Smooth muscle cell of the coronary artery (primary cell): ENCODE data around the gene TRIM23. TPM values are rescaled to one million over a fixed set of nuclear protein-coding genes. Genes with fewer than 3 reads are reported as not detected.

ENCODE experiments used
- total RNA-seq: library from RNA; depleted of rRNA; stranded (reverse); fragments of >200 nt; gene quantifications from 2 replicates; pipeline ENCODE4 v1.2.3, GENCODE V29; 2014; ENCODE audit warnings: low replicate concordance

TRIM23 gene
- 34.1 and 35.0 TPM in 2 replicates for total RNA-seq

DNA sequence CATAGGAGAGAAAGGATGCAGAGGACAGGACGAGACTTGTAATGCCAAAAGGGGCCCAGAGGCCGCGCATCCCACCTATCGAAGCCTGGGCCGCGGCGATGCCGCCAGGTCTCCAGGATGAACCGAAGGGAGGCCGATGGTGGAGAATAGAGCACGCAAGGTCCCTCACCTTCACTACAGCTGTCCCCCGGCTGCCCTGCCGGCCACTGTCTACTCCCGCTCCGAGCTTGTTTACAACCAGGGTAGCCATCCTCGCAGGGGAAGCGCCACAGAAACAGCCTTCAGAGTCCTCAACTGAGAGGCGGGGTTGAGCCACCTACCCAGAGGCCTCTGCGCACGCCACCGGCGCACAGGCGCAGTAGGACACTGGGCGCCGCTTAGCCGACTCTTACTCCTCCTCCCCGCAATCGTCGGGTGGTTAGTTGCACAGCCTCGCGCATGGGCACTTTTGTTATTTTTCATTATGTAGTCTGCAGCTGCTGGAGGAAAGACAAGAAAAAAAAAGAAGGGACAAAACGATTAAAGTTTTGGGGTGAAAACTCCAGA, at the start of gene TRIM23:
TRIM23 (minus strand) TSS at position 309 of the 546 bp plus-strand sequence; CDS start at position 250, 59 bp downstream.

DNA sequence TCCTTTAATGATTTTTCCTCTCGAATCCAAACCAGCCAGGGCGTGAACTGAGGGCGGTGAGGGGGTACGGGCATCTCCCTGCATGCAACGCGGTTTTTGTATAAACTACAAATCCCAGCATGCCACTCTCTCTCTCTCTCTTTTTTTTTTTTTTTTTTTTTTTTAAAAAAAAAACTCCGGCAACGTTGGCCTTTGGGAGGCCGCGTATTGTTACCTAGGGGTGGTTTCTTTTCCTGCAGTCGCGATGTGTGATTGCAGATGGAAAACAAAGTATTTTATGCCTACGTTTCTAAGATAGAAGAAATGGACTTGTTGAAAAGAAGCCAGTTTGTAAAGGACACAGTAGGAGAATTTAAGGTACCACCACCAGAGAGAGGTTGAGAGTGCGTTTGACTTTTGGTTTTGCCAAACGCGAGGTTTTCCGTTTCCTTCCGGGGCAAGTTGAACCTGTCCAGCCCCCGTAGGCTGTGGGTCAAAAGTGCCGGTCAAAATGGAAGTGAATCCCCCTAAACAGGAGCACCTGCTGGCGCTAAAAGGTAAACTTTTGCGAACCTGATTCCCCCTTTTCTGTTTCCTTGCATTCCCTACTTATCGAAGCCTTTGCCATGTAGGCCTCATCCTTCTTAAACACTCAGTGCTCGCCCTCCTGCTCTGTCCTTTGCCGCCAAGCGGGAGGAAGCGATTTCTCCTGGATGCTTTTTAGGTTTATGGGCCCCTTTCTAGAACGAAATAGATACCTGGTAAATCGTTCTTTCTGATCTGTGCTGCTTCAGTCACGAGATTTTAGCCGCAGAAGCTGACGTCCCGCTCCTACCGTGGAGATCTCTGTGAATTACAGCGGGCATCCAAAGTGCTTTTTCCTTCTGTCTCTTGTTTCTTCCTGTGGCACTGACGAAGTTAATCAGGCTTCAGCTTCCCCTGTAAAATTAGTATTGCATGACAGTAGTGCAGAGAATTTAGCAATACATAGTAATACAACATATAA, 730 bp upstream of the TRIM23 start, which contains the start of the genes SHLD3 and TRAPPC13:
SHLD3 (plus strand) TSS at position 457 of the 985 bp plus-strand sequence. CDS start 4,561 bp downstream, outside the sequence.
TRAPPC13 (plus strand) TSS at position 457 of the 985 bp plus-strand sequence; CDS start at position 491, 34 bp downstream.

DNA sequence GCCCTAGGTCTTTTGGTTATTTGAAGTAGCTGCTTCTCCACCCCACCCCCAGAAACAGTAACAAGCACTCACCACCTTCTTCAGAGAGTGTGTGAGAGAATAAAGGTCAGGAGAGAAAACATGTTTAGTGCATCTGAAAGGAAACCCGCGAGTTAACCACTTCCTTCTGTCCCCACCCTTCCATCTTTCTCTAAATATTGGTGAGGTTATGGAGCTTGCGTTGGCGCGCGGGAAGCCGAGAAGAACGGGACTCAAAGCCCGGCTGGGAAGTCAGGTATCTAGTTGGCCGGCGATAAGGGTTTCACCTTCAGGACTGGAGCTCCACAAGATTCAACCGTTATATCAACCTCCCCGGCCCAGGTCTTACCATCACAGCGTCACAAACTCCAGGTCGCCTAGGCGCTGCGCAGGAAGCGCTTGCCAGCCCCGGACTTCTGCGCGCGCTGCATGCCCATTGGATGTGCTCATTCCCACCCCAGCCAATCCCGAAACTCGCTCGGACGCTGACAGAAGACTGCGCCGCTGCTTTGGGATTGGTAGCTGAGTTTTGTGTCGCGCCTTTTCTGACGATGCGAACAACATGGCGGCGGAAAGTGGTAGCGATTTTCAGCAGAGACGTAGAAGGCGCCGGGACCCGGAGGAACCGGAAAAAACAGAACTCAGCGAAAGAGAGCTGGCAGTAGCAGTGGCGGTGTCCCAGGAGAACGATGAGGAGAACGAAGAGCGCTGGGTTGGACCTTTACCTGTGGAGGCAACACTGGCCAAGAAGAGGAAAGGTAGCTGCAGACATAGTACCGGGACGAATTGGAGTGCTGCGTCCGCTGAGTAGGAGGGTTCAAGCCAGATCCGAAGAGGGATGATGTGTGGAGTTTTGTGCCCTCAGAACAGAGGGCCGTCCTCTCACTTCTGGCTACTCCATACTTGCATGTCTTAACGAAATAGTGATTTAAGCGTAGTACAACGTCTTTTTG, 61.1 kb downstream of the TRIM23 start, which contains the start of the genes CENPK and PPWD1:
CENPK (minus strand) TSS at position 438 of the 971 bp plus-strand sequence. CDS start 8,261 bp downstream, outside the sequence.
PPWD1 (plus strand) TSS at position 566 of the 971 bp plus-strand sequence; CDS start at position 581, 15 bp downstream.

Other genes starting within 250 kb of the TRIM23 start
- 51.0 and 103 TPM in 2 replicates for gene ADAMTS6, start 142.4 kb downstream of the TRIM23 start, total RNA-seq
- gene CENPK, start 61.2 kb downstream of the TRIM23 start, total RNA-seq = 5.5 TPM in 2 replicates
- 25.5 and 32.4 TPM in 2 replicates for gene PPWD1, start 61.0 kb downstream of the TRIM23 start, total RNA-seq
- gene SHLD3, start 694 bp upstream of the TRIM23 start, total RNA-seq = 1.8 and 2.3 TPM in 2 replicates
- 19.8 and 23.2 TPM in 2 replicates for gene TRAPPC13, start 694 bp upstream of the TRIM23 start, total RNA-seq
- 3.6 and 11.1 TPM in 2 replicates for gene SGTB, start 97.8 kb upstream of the TRIM23 start, total RNA-seq
- gene NLN, start 97.9 kb upstream of the TRIM23 start, total RNA-seq = 10.9 and 26.5 TPM in 2 replicates